Glutamatergic neuron (in vitro differentiated cells): ENCODE measurements around the gene SHROOM4. TPM values are rescaled to one million over a fixed set of nuclear protein-coding genes. Genes with fewer than 3 reads are reported as not detected.

Experiments used
- DNase-seq: peaks from one replicate; pipeline ENCODE4 v3.0.0; 2022
- H3K27ac Mint-ChIP-seq: one replicate; pipeline ENCODE4 v1.8.0; 2020; ENCODE audit warnings: mild to moderate bottlenecking, mixed read lengths, inconsistent platforms; ENCODE audit not compliant: unreplicated experiment
- H3K27me3 Mint-ChIP-seq: one replicate; pipeline ENCODE4 v1.8.0; 2020; ENCODE audit warnings: mild to moderate bottlenecking, moderate library complexity, mixed read lengths, inconsistent platforms; ENCODE audit not compliant: unreplicated experiment
- H3K36me3 Mint-ChIP-seq: one replicate; pipeline ENCODE4 v1.8.0; 2020; ENCODE audit warnings: mild to moderate bottlenecking, mixed read lengths, inconsistent platforms; ENCODE audit not compliant: unreplicated experiment
- H3K4me1 Mint-ChIP-seq: one replicate; pipeline ENCODE4 v1.8.0; 2020; ENCODE audit warnings: mild to moderate bottlenecking, low read depth, mixed read lengths, inconsistent platforms; ENCODE audit not compliant: unreplicated experiment
- H3K4me3 Mint-ChIP-seq: one replicate; pipeline ENCODE4 v1.8.0; 2020; ENCODE audit warnings: mild to moderate bottlenecking, mixed read lengths, inconsistent platforms; ENCODE audit not compliant: unreplicated experiment
- H3K9me3 Mint-ChIP-seq: one replicate; pipeline ENCODE4 v1.8.0; 2020; ENCODE audit warnings: mild to moderate bottlenecking, moderate library complexity, mixed read lengths, inconsistent platforms; ENCODE audit not compliant: unreplicated experiment
- CTCF ChIP-seq: fragments of 200-600 bp; sonication (generic); IDR thresholded peaks from one replicate; pipeline ENCODE4 v1.5.0; 2021; ENCODE audit not compliant: partially characterized antibody, unreplicated experiment
- total RNA-seq: library from RNA; stranded (reverse); fragmentation: NEBNext Ultra II Directional; extraction: Animal tissue kit (Norgen Biotek cat#: 25700); gene quantifications from one replicate; pipeline ENCODE4 v1.2.1, GENCODE V29; 2021; ENCODE audit not compliant: unreplicated experiment

The SHROOM4 gene
- total RNA-seq, 1 donor from 2014 or later: 0.96 TPM

GRCh38 chrX:50711907-50712306 is 102.1 kb downstream of the SHROOM4 start:
- Mint-ChIP-seq H3K27me3 (no peaks in the 10 kb centered on the region), H3K4me1 (peaks cover 1% of the 10 kb centered on the region), H3K9me3 (no peaks in the 10 kb centered on the region), H3K4me3 (no peak overlapping the region), H3K27ac (no peak overlapping the region), H3K36me3 (no peaks in the 10 kb centered on the region)
- DNase-seq: no peak
- TF ChIP-seq CTCF: no peak

DNA sequence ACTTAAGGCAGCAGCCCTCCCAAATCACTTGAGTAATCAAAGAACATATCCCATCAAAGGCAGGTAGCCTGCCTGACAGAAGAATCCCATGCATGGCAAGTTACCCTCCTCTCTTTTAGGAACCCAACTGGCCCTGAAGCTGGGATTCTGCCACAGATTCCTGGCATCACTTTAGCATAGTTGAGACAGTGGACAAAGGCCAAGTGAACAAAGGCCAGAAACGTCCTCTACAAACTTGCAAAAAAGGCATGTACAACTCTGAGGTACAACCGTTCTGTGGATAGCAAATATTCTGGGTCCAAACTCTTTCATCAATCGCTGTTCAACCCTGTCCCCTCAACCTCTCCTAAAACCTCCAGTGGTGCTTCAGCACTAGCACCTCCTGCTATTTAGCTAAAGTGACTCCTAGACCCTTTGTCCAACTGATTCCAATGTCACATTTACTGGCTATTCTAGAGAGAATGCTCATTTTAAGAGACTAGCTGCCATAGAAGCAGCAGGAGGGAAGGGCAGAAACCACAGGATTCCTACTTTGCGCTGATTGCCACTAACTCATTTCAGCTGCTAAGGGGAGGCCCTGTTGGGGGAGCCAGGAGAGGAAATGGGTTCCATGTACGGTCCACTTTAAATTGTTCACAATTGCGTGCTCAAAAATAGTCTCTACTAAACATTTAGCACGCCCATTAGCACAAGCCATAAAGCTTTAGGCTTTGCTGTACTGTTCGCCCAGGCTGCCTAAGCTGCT is 105.9 kb downstream of the SHROOM4 start:
- Mint-ChIP-seq H3K4me3 (no peak overlapping the region), H3K4me1 (peaks cover 1% of the 10 kb centered on the region), H3K36me3 (no peaks in the 10 kb centered on the region), H3K27ac (no peak overlapping the region), H3K27me3 (peaks cover 5% of the 10 kb centered on the region), H3K9me3 (no peaks in the 10 kb centered on the region)
- TF ChIP-seq CTCF: no peak
- no peak for DNase-seq

GRCh38 chrX:50707405-50707804 is 106.6 kb downstream of the SHROOM4 start:
- peaks cover 5% of the 10 kb centered on the region for H3K27me3 Mint-ChIP-seq
- peaks cover 1% of the 10 kb centered on the region for H3K4me1 Mint-ChIP-seq

DNA sequence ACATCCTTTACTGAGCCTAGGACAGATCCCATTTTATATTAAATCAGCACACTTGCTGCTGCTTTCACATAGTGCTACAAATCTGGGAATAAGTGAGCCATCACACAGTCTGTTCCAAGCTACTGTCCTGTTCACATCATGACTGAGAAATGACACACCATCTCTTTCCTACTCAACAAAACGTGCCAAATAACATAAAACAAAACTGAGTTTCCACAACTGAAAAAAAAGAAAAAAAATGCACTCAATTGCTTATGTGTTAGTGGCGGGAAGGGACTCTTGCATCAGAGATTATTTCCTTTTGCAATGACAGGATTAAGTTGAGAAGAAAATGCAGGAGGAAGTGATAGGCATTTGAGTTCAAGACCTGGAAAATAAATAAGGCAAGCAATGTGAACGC is 109.0 kb downstream of the SHROOM4 start:
- H3K4me3 Mint-ChIP-seq: no peak overlapping the region
- peaks cover 5% of the 10 kb centered on the region for H3K27me3 Mint-ChIP-seq
- H3K27ac Mint-ChIP-seq: no peak overlapping the region
- H3K9me3 Mint-ChIP-seq: no peaks in the 10 kb centered on the region
- no peaks in the 10 kb centered on the region for H3K36me3 Mint-ChIP-seq
- TF ChIP-seq CTCF: no peak
- H3K4me1 Mint-ChIP-seq: peaks cover 5% of the 10 kb centered on the region
- DNase-seq: no peak

More at GRCh38 chrX:50707405-50707804, 106.6 kb downstream of the SHROOM4 start:
- TF ChIP-seq CTCF: no peak
- no peak for DNase-seq
- H3K27ac Mint-ChIP-seq: no peak overlapping the region
- no peaks in the 10 kb centered on the region for H3K36me3 Mint-ChIP-seq
- H3K4me3 Mint-ChIP-seq: no peak overlapping the region
- no peaks in the 10 kb centered on the region for H3K9me3 Mint-ChIP-seq

- Mint-ChIP-seq H3K4me1 (peaks cover 5% of the 10 kb centered on the region), H3K4me3 (no peak overlapping the region), H3K36me3 (no peaks in the 10 kb centered on the region), H3K27ac (no peak overlapping the region), H3K9me3 (no peaks in the 10 kb centered on the region), H3K27me3 (peaks cover 5% of the 10 kb centered on the region)
- DNase-seq: no peak
- no peak for TF ChIP-seq CTCF
These were observed 109.6 kb downstream of the SHROOM4 start for GRCh38 chrX:50704360-50704759.
